OCI-LY1 (cell line): ENCODE results near the gene ZBED5.

ENCODE experiments used
- H2AFZ ChIP-seq: fragments of 200-600 bp; sonication (generic), shearing (Covaris generic); 2 replicates; pipeline ENCODE4 v1.6.0; 2014; ENCODE audit warnings: antibody characterized with exemption, mild to moderate bottlenecking, low read length
- H3F3A ChIP-seq: fragments of 200-600 bp; sonication (generic), shearing (Covaris generic); 2 replicates; pipeline ENCODE4 v1.6.0; 2014; ENCODE audit warnings: mild to moderate bottlenecking, antibody characterized with exemption, low read length, moderate library complexity; ENCODE audit not compliant: insufficient read depth
- H3K27ac ChIP-seq: fragments of 200-600 bp; sonication (generic); 2 replicates; pipeline ENCODE4 v1.5.1; 2014; ENCODE audit warnings: low read length, mixed run types, mild to moderate bottlenecking, low read depth; ENCODE audit not compliant: poor library complexity, severe bottlenecking
- H3K27me3 ChIP-seq: fragments of 200-600 bp; sonication (generic); 2 replicates; pipeline ENCODE4 v1.6.0; 2014; ENCODE audit warnings: antibody characterized with exemption, mild to moderate bottlenecking, low read length, moderate library complexity; ENCODE audit not compliant: insufficient read depth
- H3K36me3 ChIP-seq: fragments of 200-600 bp; sonication (generic); 2 replicates; pipeline ENCODE4 v1.6.1; 2014; ENCODE audit warnings: mild to moderate bottlenecking, antibody characterized with exemption, low read length, moderate library complexity, mixed read lengths; ENCODE audit not compliant: insufficient read depth
- H3K4me1 ChIP-seq: fragments of 200-600 bp; sonication (generic); 2 replicates; pipeline ENCODE4 v1.5.1; 2014; ENCODE audit warnings: mild to moderate bottlenecking, low read length, moderate library complexity; ENCODE audit not compliant: insufficient read depth, severe bottlenecking
- H3K4me2 ChIP-seq: fragments of 200-600 bp; sonication (generic), shearing (Covaris generic); 2 replicates; pipeline ENCODE4 v1.6.1; 2014; ENCODE audit warnings: low read length
- H3K4me3 ChIP-seq: fragments of 200-600 bp; sonication (generic); 2 replicates; pipeline ENCODE4 v1.5.1; 2014; ENCODE audit warnings: low read length, low read depth, mild to moderate bottlenecking, mixed read lengths; ENCODE audit not compliant: poor library complexity, severe bottlenecking
- H3K79me2 ChIP-seq: fragments of 200-600 bp; shearing (Covaris generic); 2 replicates; pipeline ENCODE4 v1.6.1; 2016; ENCODE audit warnings: mixed run types, low read length, mixed read lengths; ENCODE audit not compliant: insufficient read depth
- H3K9ac ChIP-seq: fragments of 200-600 bp; sonication (generic), shearing (Covaris generic); 2 replicates; pipeline ENCODE4 v1.6.1; 2014; ENCODE audit warnings: mild to moderate bottlenecking, low read length, mixed read lengths
- H3K9me2 ChIP-seq: fragments of 200-600 bp; sonication (generic), shearing (Covaris generic); 2 replicates; pipeline ENCODE4 v1.6.1; 2014; ENCODE audit warnings: low read depth, mild to moderate bottlenecking, low read length, mixed read lengths
- H3K9me3 ChIP-seq: fragments of 200-600 bp; shearing (Covaris generic); 2 replicates; pipeline ENCODE4 v1.6.1; 2014; ENCODE audit warnings: low read length, mixed read lengths
- H4K20me1 ChIP-seq: fragments of 200-600 bp; sonication (generic), shearing (Covaris generic); 2 replicates; pipeline ENCODE4 v1.6.0; 2016; ENCODE audit warnings: mild to moderate bottlenecking, low read length; ENCODE audit not compliant: insufficient read depth
- CTCF ChIP-seq: fragments of 200-600 bp; sonication (generic), shearing (Covaris generic); IDR thresholded peaks from 2 replicates; pipeline ENCODE4 v1.5.1; 2017; ENCODE audit warnings: mild to moderate bottlenecking, antibody characterized with exemption, low read length, moderate library complexity, mixed read lengths
- EZH2 ChIP-seq: fragments of 200-600 bp; sonication (generic), shearing (Covaris generic); IDR thresholded peaks from 2 replicates; pipeline ENCODE4 v1.8.0; 2017; ENCODE audit warnings: borderline replicate concordance, mixed run types, mild to moderate bottlenecking, antibody characterized with exemption, low read length, moderate library complexity, mixed read lengths

ZBED5 gene

DNA sequence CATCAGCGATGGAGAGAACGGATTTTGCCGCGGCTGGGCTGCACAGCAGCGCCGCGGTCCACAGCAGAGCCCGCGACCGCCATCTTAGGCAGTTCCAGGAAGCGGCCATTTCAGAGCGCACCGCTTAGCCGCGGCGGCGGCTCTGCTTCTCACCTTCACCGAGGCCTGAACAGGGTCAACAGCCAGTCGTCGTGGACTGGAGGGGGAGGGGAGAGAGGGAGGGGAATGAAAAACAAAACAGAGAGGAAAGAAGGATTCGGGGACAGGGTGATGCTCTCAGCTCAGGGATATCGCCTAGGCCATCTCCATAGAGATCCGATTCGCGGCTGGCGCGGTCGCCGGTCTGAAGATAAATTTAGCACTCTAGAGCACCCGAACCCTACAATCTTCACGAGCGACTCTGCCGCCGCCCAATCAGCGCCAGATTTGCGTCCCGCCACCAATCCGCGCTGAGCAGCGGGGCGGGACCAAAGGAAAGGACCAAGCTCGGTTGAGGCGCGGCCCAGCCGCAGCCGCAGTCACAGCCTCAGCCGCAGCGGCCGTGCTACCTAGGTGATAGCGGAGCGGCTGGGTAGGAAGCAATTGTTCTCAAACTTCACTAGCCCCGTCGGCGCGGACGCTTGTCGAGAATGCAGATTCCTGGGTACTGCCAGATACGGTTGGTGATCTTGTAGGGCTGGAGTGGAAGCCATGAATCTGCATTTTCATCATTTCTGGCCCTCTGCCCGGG is at the start of gene ZBED5:
ZBED5 (minus strand) TSS at position 345 of the 730 bp plus-strand sequence. CDS start 3,108 bp downstream, outside the sequence.
- Histone ChIP-seq H3K9ac (peak within 1 kb of the TSS; percentile 99), H2AFZ (0 out of 2 replicates have a peak within 1 kb of the TSS, but pooled peaks have one; percentile 50), H3K4me2 (peak within 1 kb of the TSS; percentile 100), H3K27me3 (no peaks in the 10 kb centered on the region), H3K9me3 (no peaks in the 10 kb centered on the region), H3K4me3 (peak within 1 kb of the TSS; percentile 99), H3K9me2 (no peaks in the 10 kb centered on the region), H3K79me2 (peaks cover 23% of the 10 kb centered on the region), H3K36me3 (peaks cover 41% of the 10 kb centered on the region), H3F3A (no peaks in the 10 kb centered on the region), H3K27ac (peak within 1 kb of the TSS; percentile 78), H3K4me1 (peaks cover 19% of the 10 kb centered on the region), H4K20me1 (no peaks in the 10 kb centered on the region)
- no peak for TF ChIP-seq EZH2
- TF ChIP-seq CTCF = no peak

DNA sequence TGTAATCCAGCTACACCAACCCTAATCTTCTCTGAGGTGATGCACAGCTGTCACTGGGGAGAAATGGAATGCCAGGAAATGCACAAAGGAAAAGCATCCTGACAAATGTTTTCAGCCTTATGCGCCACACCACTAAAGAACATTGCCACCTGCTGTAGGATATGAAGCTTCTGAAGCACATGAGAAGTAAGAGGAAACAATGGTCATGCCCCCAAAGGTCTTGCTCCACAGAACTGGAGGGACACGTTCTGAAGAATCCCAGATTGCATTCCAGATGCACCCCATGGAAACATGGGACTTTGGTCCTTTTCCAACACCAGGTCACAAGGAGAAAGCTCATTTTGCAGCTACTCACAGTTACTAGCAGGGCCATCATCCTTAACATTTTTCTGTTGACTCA is 48.7 kb upstream of the ZBED5 start:
- Histone ChIP-seq H4K20me1 (no peaks in the 10 kb centered on the region), H3K79me2 (no peaks in the 10 kb centered on the region), H3K9ac (no peak overlapping the region), H3K4me3 (no peak overlapping the region), H3K9me2 (no peaks in the 10 kb centered on the region), H3K27me3 (no peaks in the 10 kb centered on the region; the same call in 1 of the 2 replicates), H3K36me3 (no peaks in the 10 kb centered on the region; the same call in 1 of the 2 replicates), H3K27ac (no peak overlapping the region), H3K4me2 (no peak overlapping the region), H3K9me3 (0 out of 2 replicates have a peak, but pooled peaks cover 2% of the 10 kb centered on the region), H2AFZ (no peak overlapping the region), H3K4me1 (no peaks in the 10 kb centered on the region), H3F3A (no peaks in the 10 kb centered on the region)
- TF ChIP-seq EZH2 (no peak), CTCF (no peak; the same call in 1 of the 2 replicates)

DNA sequence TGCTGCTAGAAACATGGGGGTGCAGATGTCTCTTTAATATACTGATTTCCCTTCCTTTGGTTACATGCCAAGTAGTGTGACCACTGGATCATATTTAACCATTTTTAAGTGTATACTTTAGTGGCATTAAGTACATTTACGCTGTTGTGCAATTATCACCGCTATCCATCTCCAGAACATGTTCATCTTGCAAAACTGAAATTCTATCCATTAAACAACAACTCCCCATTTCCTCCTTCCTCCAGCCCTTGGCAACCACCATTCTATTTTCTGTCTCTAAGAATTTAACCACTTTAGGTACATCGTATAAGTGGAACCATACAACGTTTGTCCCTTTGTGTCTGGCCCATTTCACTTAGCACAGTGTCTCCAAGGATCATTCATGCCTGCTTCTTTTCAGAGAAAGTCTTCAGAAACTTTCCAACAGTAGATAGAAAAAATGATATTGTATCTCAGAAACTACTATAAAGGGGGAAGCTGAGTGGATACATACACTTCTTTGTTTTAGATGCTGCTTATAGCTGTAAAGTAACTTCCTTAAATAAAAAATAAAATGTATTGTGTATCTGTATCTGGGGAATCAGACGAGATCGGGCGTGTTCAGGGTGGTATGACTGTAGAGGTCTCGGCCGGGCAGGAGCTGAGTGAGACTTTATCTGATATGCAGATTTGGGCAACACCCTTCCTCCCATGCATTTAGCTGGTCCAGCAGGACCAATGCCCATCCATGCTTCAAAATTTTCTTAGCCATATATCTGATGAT is 44.6 kb upstream of the ZBED5 start:
- H3K79me2 ChIP-seq = no peaks in the 10 kb centered on the region
- H3K4me1 ChIP-seq = no peaks in the 10 kb centered on the region
- H4K20me1 ChIP-seq = no peaks in the 10 kb centered on the region
- H3K27ac ChIP-seq = no peak overlapping the region
- H3K4me3 ChIP-seq = no peak overlapping the region
- H3F3A ChIP-seq = no peaks in the 10 kb centered on the region
- H3K9ac ChIP-seq = no peak overlapping the region
- no peaks in the 10 kb centered on the region for H3K27me3 ChIP-seq
- TF ChIP-seq EZH2 = no peak
- TF ChIP-seq CTCF = no peak
- no peak overlapping the region for H3K4me2 ChIP-seq
- no peaks in the 10 kb centered on the region for H3K36me3 ChIP-seq
- H2AFZ ChIP-seq = no peak overlapping the region
- H3K9me3 ChIP-seq = no peaks in the 10 kb centered on the region
- no peaks in the 10 kb centered on the region for H3K9me2 ChIP-seq
